HG02588 (cell line): Measurements from ENCODE around the gene PTGFR.

ENCODE experiments used
- ATAC-seq: cut with Tn5 transposase; IDR thresholded peaks from one replicate; pipeline ENCODE4 v1.9.1; 2021; ENCODE audit warnings: mild to moderate bottlenecking, moderate library complexity; ENCODE audit not compliant: unreplicated experiment

Gene PTGFR

GRCh38 chr1:78490861-78491450 is at the start of gene PTGFR:
Gene PTGFR (plus strand): TSS chr1:78490974. CDS start chr1:78492744, 1,770 bp downstream.
- ATAC-seq, result no peak

- no peak for ATAC-seq
Measured at GRCh38 chr1:78441921-78442320, 48.9 kb upstream of the PTGFR start.

- ATAC-seq, result no peak
Measured at GRCh38 chr1:78447086-78447485, 43.7 kb upstream of the PTGFR start.

GRCh38 chr1:78464449-78464891 is 26.3 kb upstream of the PTGFR start:
- ATAC-seq, result no peak

- ATAC-seq, result no peak
Measured at GRCh38 chr1:78465143-78465542, 25.6 kb upstream of the PTGFR start.

- no peak for ATAC-seq
Measured at GRCh38 chr1:78468521-78468920, 22.3 kb upstream of the PTGFR start.

GRCh38 chr1:78469576-78469975 is 21.2 kb upstream of the PTGFR start:
- ATAC-seq, result no peak

- ATAC-seq, result no peak
Measured at GRCh38 chr1:78471890-78472620, 18.7 kb upstream of the PTGFR start.

GRCh38 chr1:78472851-78473496 is 17.8 kb upstream of the PTGFR start:
- ATAC-seq, result no peak

- no peak for ATAC-seq
Measured at GRCh38 chr1:78474092-78474491, 16.7 kb upstream of the PTGFR start.

- ATAC-seq, result no peak
Measured at GRCh38 chr1:78475888-78476610, 14.7 kb upstream of the PTGFR start.

GRCh38 chr1:78483903-78484302 is 6.9 kb upstream of the PTGFR start:
- no peak for ATAC-seq

GRCh38 chr1:78491451-78492071 is 787 bp downstream of the PTGFR start:
- no peak for ATAC-seq

- ATAC-seq, result no peak
Measured at GRCh38 chr1:78492386-78492950, 1.7 kb downstream of the PTGFR start.

GRCh38 chr1:78493451-78493850 is 2.7 kb downstream of the PTGFR start:
- no peak for ATAC-seq

- no peak for ATAC-seq
Measured at GRCh38 chr1:78497201-78497600, 6.4 kb downstream of the PTGFR start.

- no peak for ATAC-seq
Measured at GRCh38 chr1:78500529-78500928, 9.8 kb downstream of the PTGFR start.

GRCh38 chr1:78501203-78501602 is 10.4 kb downstream of the PTGFR start:
- no peak for ATAC-seq

GRCh38 chr1:78511334-78511733 is 20.6 kb downstream of the PTGFR start:
- ATAC-seq, result no peak

GRCh38 chr1:78516716-78517115 is 25.9 kb downstream of the PTGFR start:
- ATAC-seq, result no peak

- no peak for ATAC-seq
Measured at GRCh38 chr1:78519446-78519845, 28.7 kb downstream of the PTGFR start.
